Measurements from ENCODE around the gene LMBR1.

LMBR1 gene

DNA sequence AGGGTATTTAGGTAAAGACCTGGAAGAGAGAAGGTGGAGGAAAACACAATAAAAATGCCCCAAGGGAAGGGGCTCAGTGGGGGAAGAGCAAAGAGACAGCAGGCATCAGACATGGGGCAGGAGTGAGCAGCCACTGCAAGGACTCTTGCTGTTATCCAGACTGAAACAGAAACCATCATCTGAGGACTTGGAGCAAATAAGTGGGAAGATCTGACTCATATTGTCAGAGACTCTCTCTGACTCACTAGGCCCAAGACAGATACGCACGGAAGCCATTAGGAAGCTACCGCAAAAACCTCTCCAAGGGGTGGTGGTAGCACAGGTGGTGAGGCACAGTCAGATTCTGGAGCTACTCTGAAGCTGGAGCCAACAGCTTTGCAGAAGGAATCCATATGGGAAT, 141.7 kb downstream of the LMBR1 start:
- TF ChIP-seq CTCF (IDR thresholded peaks at IDR 0.05; ENCODE audit: borderline replicate concordance, control extremely low read depth, extremely low read depth, insufficient read depth, missing control alignments) = no peak
- DNase-seq (ENCODE audit: low spot score) = peak; percentile 17
- in situ Hi-C loops (cut with MboI; ENCODE audit: low sequenced_read_pairs, unreplicated experiment) = no loop called here

DNA sequence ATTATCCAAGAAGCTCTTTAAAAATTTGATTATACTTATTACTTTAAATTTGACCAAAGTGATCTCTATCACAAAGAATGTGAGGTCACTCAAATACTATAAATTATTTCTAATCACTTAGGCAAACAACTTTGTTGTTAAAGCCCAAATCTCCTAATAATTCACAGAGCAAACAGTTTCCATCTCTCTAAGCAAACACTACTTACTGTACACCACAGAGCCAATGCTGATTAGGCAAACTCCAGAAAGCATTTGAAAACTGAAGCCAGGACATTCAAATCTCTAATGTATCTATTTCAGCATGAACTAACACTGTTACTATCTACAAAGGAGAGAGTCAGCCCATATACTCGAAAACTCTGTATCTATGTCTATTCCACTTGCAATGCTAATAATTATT, 145.3 kb downstream of the LMBR1 start:
- DNase-seq (ENCODE audit: low spot score) = no peak
- TF ChIP-seq CTCF (IDR thresholded peaks at IDR 0.05; ENCODE audit: borderline replicate concordance, control extremely low read depth, extremely low read depth, insufficient read depth, missing control alignments) = no peak
- in situ Hi-C loops (cut with MboI; ENCODE audit: low sequenced_read_pairs, unreplicated experiment) = no loop called here

DNA sequence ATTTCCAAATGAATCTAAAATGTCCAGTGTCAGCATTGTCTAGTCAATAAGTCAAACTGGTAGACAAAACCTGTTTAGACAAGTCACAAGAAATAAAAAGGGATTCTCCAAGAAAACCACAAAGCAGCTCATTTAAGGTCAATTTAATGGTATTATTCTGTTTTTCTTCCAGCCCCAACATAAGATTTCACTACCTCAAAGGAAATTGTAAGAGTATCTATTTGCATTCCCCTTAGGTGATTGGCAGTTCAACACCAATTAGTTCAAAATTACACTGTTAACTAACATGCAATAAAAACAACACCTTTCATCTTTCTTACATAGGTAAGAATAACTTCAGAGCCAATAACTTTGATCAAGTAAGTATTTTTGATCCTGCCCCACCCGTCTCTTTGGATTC, 146.1 kb downstream of the LMBR1 start:
- no peak for TF ChIP-seq CTCF (IDR thresholded peaks at IDR 0.05; ENCODE audit: borderline replicate concordance, control extremely low read depth, extremely low read depth, insufficient read depth, missing control alignments)
- in situ Hi-C loops (cut with MboI; ENCODE audit: low sequenced_read_pairs, unreplicated experiment) = no loop called here

GRCh38 chr7:156739596-156739995, 153.4 kb downstream of the LMBR1 start:
- no peak for DNase-seq (ENCODE audit: low spot score)
- no peak for TF ChIP-seq CTCF (IDR thresholded peaks at IDR 0.05; ENCODE audit: borderline replicate concordance, control extremely low read depth, extremely low read depth, insufficient read depth, missing control alignments)
- in situ Hi-C loops (cut with MboI; ENCODE audit: low sequenced_read_pairs, unreplicated experiment) = no loop called here

More for the DNA sequence above, 146.1 kb downstream of the LMBR1 start:
- DNase-seq (ENCODE audit: low spot score) = no peak

DNA sequence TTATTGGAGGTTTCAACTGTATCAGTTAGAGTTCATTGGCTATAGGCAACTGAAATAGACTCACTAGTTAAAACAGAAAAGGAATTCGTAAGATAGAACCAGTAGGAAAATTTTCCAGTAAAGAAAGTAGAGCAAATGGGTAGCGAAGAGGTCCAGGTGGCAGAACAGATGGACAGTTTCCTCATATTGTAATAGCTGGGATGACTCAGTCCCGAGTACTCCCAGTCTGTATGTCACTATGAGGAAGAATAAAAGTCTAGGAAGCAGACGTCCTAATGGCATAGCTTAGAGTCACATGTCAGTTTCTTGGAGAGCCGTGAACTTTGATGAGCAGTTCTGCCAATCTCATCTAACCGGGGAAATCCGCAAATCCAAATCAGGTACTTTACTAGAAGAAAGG, 157.1 kb downstream of the LMBR1 start:
- no peak for DNase-seq (ENCODE audit: low spot score)

DNA sequence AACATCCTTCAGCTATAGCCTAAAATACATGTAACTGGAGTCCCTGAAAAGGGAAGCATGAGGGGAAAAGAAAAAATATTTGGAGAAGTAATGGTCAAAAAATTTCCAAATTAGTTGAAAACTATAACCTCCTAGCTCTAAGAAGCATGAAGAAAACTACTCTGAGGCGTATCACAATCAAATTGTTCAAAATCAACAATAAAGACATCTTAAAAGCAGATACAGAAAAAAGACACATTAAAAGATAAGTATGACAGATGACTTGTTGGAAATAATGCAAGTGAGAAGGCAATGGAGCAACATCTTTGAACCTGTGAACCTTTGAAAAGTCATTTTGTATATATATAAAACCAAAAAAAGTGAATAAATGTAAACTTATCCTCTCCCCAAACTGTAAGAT, 159.3 kb downstream of the LMBR1 start:
- no peak for DNase-seq (ENCODE audit: low spot score)
- no peak for TF ChIP-seq CTCF (IDR thresholded peaks at IDR 0.05; ENCODE audit: borderline replicate concordance, control extremely low read depth, extremely low read depth, insufficient read depth, missing control alignments)
- in situ Hi-C loops (cut with MboI; ENCODE audit: low sequenced_read_pairs, unreplicated experiment) = no loop called here

More for the DNA sequence above, 157.1 kb downstream of the LMBR1 start:
- in situ Hi-C loops (cut with MboI; ENCODE audit: low sequenced_read_pairs, unreplicated experiment) = no loop called here
- no peak for TF ChIP-seq CTCF (IDR thresholded peaks at IDR 0.05; ENCODE audit: borderline replicate concordance, control extremely low read depth, extremely low read depth, insufficient read depth, missing control alignments)

DNA sequence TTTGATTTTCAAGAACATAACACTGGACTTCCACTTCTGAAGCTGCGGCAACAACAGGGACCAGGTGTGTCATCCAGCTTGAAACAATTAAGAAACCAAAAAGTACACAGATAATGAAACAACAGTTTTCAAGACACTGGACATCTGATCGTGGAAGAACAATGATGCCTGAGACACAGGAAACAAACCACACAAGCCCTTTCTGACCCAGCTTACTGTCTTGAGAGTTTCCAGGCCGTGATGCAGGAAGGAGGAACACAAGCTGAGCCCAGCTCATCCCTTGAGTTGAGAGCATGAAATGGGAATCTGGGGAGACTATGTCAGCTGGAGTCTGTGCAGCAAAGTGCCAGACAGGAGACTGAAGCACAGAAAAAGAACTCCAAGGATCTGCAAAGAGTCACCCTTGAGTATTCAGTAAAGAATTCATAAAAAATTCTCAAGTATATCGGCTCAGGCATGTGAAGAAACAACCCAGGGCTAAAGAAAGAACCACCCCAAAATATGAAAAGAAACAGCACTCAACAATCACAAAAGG, 160.8 kb downstream of the LMBR1 start:
- TF ChIP-seq CTCF (IDR thresholded peaks at IDR 0.05; ENCODE audit: borderline replicate concordance, control extremely low read depth, extremely low read depth, insufficient read depth, missing control alignments) = no peak
- DNase-seq (ENCODE audit: low spot score) = no peak
- in situ Hi-C loops (cut with MboI; ENCODE audit: low sequenced_read_pairs, unreplicated experiment) = no loop called here
